Gastrocnemius medialis (tissue), 4 donors: Measurements from ENCODE around the gene ATG10.

Experiments
- CTCF ChIP-seq, 5 experiments: fragments of 450-650 bp in 3 of 5; fragments of 200-600 bp in 2 of 5; sonication (generic) in 2 of 5; IDR thresholded peaks in 4 of 5; conservative IDR thresholded peaks in 1 of 5; 1 replicate in 4 of 5; 2 replicates in 1 of 5; pipeline ENCODE4 v1.5.1; 2016 to 2019; ENCODE audit warnings: antibody characterized with exemption in 5 of 5, mild to moderate bottlenecking in 3 of 5, moderate library complexity in 3 of 5
- POLR2A ChIP-seq, 2 donors: fragments of 450-650 bp; IDR thresholded peaks; one replicate each; pipeline ENCODE4 v1.6.1; 2017; ENCODE audit warnings: antibody characterized with exemption in 2 of 2, mild to moderate bottlenecking in 2 of 2, moderate library complexity in 2 of 2

GRCh38 chr5:82050955-82051354 is 79.1 kb downstream of the ATG10 start:
- TF ChIP-seq CTCF (IDR thresholded peaks at IDR 0.05 in 4 of 5, conservative IDR thresholded peaks at IDR 0.05 in 1 of 5) (no peak), POLR2A (IDR thresholded peaks at IDR 0.05) (no peak)
